ENCODE data around the gene MGAT5.

Gene MGAT5

DNA sequence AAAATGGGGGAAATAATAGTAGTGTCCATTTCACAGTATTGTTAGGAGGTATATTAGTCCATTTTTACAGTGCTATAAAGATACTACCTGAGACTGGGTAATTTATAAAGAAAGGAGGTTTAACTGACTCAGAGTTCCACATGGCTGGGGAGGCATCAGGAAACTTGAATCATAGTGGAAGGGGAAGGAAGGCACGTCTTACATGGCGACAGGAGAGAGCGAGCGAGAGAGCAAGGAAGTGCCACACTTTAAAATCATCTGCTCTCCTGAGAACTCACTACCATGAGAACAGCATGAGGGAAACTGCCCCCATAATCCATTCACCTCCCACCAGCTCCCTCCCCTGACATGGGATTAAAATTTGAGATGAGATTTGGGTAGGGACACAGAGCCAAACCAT, 23.4 kb downstream of the MGAT5 start:
- TF ChIP-seq CTCF (IDR thresholded peaks at IDR 0.05): no peak
- no peaks in the 10 kb centered on the region for H3K9me3 ChIP-seq
- no peaks in the 10 kb centered on the region for H3K27me3 ChIP-seq
- peaks cover 7 to 11% of the 10 kb centered on the region in 2 experiments for H3K4me1 ChIP-seq (ENCODE audit: control insufficient read depth in 1 of 2, insufficient read depth in 1 of 2, low read depth in 1 of 2, low read length in 1 of 2)
- H3K27ac ChIP-seq: peak overlapping the region; percentile 43
- no peaks in the 10 kb centered on the region for H3K36me3 ChIP-seq
- no peak overlapping the region for H3K4me3 ChIP-seq (ENCODE audit: low read depth in 1 of 2, low read length in 1 of 2)

DNA sequence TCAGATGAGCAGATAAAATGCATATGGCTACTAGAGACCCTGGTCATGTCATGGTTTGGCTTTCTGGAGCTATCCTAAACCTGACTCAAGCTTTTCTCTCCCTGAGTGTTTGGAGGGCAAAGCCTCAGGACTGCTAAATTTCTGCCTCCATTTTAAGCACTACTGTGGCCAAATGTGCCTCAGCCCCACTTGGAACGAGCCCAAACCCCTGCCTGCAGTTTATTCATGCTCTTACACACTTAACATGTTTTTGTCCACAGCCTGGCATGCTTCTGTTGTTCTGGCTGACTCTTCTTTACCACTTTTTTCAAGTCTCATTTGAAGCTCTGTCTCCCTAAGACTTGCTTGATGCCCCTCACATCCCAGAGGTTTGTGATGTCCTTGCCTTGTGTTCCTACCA, 24.7 kb downstream of the MGAT5 start:
- Histone ChIP-seq H3K36me3 (no peaks in the 10 kb centered on the region), H3K9me3 (no peaks in the 10 kb centered on the region), H3K27ac (no peak overlapping the region), H3K27me3 (no peaks in the 10 kb centered on the region), H3K4me1 (ENCODE audit: control insufficient read depth in 1 of 2, insufficient read depth in 1 of 2, low read depth in 1 of 2, low read length in 1 of 2) (peaks cover 7 to 14% of the 10 kb centered on the region in 2 experiments), H3K4me3 (ENCODE audit: low read depth in 1 of 2, low read length in 1 of 2) (no peak overlapping the region)
- no peak for TF ChIP-seq CTCF (IDR thresholded peaks at IDR 0.05)

- H3K4me1 ChIP-seq (ENCODE audit: control insufficient read depth in 1 of 2, insufficient read depth in 1 of 2, low read depth in 1 of 2, low read length in 1 of 2): peaks cover 12 to 14% of the 10 kb centered on the region in 2 experiments
- H3K4me3 ChIP-seq (ENCODE audit: low read depth in 1 of 2, low read length in 1 of 2): no peak overlapping the region
- no peaks in the 10 kb centered on the region for H3K27me3 ChIP-seq
- no peak for TF ChIP-seq CTCF (IDR thresholded peaks at IDR 0.05)
- H3K9me3 ChIP-seq: no peaks in the 10 kb centered on the region
- no peak overlapping the region for H3K27ac ChIP-seq
- H3K36me3 ChIP-seq: no peaks in the 10 kb centered on the region
Observed at GRCh38 chr2:134279417-134279816, 25.5 kb downstream of the MGAT5 start.

- no peak for TF ChIP-seq CTCF (IDR thresholded peaks at IDR 0.05)
Observed at GRCh38 chr2:134280231-134280630, 26.4 kb downstream of the MGAT5 start.

GRCh38 chr2:134280726-134281125, 26.9 kb downstream of the MGAT5 start:
- H3K9me3 ChIP-seq: no peaks in the 10 kb centered on the region
- no peak overlapping the region for H3K27ac ChIP-seq
- peaks cover 3 to 5% of the 10 kb centered on the region in 2 experiments for H3K4me1 ChIP-seq (ENCODE audit: control insufficient read depth in 1 of 2, insufficient read depth in 1 of 2, low read depth in 1 of 2, low read length in 1 of 2)
- H3K4me3 ChIP-seq (ENCODE audit: low read depth in 1 of 2, low read length in 1 of 2): no peak overlapping the region
- H3K27me3 ChIP-seq: no peaks in the 10 kb centered on the region
- TF ChIP-seq CTCF (IDR thresholded peaks at IDR 0.05): no peak
- no peaks in the 10 kb centered on the region for H3K36me3 ChIP-seq

More at GRCh38 chr2:134280231-134280630, 26.4 kb downstream of the MGAT5 start:
- no peaks in the 10 kb centered on the region for H3K36me3 ChIP-seq
- no peak overlapping the region for H3K4me3 ChIP-seq (ENCODE audit: low read depth in 1 of 2, low read length in 1 of 2)
- no peaks in the 10 kb centered on the region for H3K27me3 ChIP-seq
- H3K27ac ChIP-seq: no peak overlapping the region
- H3K4me1 ChIP-seq (ENCODE audit: control insufficient read depth in 1 of 2, insufficient read depth in 1 of 2, low read depth in 1 of 2, low read length in 1 of 2): peaks cover 5 to 6% of the 10 kb centered on the region in 2 experiments
- no peaks in the 10 kb centered on the region for H3K9me3 ChIP-seq
